ENCODE results near the gene SKI. TPM values are rescaled to one million over a fixed set of nuclear protein-coding genes. Genes with fewer than 3 reads are reported as not detected.

Gene SKI
- total and polyA plus RNA-seq, 10 of the 15 experiments (the other 5 are each of a cell fraction or from before 2014, with no cell fraction given): 0.03 to 14.9 (median 0.96) TPM

DNA sequence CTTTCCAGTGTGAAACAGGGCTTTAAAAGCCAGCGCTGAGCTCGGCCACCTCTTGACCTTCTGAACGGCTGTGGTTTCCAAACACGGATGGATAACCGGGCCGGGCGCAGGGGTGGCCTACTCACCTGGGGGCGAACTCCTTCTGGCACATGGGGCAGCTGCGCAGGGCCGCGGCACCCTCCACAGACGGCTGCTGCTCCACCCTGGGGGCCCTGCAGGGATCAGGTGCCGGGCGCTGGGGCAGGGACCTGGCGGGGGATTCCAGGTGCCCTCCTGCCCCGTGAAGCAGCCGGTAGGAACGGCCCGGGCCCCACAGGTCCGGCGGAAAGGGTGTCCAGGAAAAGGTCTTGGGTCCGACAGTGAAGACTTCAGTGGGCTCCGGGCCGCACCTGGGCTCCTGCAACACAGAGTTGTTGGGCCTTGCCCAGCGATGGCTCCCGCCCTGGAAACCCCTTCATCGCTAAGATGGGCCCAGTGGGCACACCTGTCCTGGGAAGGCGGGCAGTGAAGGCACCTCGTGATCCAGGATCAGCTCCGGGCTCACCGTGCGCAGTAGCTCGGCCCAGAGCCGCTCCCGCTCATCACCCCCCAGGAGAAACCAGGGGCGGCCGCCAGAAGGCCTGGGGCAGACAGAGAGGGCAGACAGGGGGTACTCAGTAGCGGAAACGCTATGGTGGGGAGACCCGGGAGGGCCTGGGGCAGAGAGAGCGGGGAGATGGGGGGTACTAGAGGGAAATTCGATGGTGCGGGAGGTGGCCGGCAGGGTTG lies 34.4 kb upstream of the SKI start:
- intact Hi-C loops (cut with micrococcal nuclease; ENCODE audit: unreplicated experiment) (loop anchor here (2.0 kb wide), 1 partner anchor 355 kb away; no protein-coding TSS in a partner anchor), in situ Hi-C loops (cut with MboI) (loop anchor here (5.0 to 10.0 kb wide), 2 partner anchors 194 to 1231 kb away; no protein-coding TSS in a partner anchor)
- ATAC-seq (no peak), DNase-seq (ENCODE audit: low read depth, low spot score) (no peak), FAIRE-seq (no peak)
- Histone ChIP-seq H4K20me1 (ENCODE audit: control insufficient read depth, insufficient read depth) (no peaks in the 10 kb centered on the region), H3K4me3 (peak overlapping the region; percentile 69; the same call in 1 of the 2 replicates), H3K4me2 (ENCODE audit: control insufficient read depth, insufficient read depth) (peak overlapping the region; percentile 89), H3K9ac (ENCODE audit: control insufficient read depth, insufficient read depth, low read length) (peak overlapping the region; percentile 53), H2AFZ (ENCODE audit: control insufficient read depth, low read depth, low read length) (no peak overlapping the region), H3K36me3 (ENCODE audit: control insufficient read depth in 2 of 2, insufficient read depth in 2 of 2, low read length in 1 of 2) (no peaks in the 10 kb centered on the region; a peak in 1 of 4 replicates), H3K9me3 (replicated peaks; ENCODE audit: control insufficient read depth, insufficient read depth, low read length) (no peaks in the 10 kb centered on the region), H3K27ac (ENCODE audit: control insufficient read depth, insufficient read depth) (peak overlapping the region; percentile 42; the same call in 1 of the 2 replicates), H3K27me3 (replicated peaks in 1 of 2; ENCODE audit: control insufficient read depth in 2 of 2, insufficient read depth in 2 of 2, low read length in 1 of 2) (no peaks in the 10 kb centered on the region), H3K4me1 (ENCODE audit: control insufficient read depth, insufficient read depth, low read length) (peaks cover 6% of the 10 kb centered on the region), H3K79me2 (ENCODE audit: control insufficient read depth, insufficient read depth, low read length) (peaks cover 1% of the 10 kb centered on the region)
- BruUV-seq (replicated peaks): no TSS peak
- 82% methylated on average over 40 of the region's 44 CpGs for WGBS (ENCODE audit: insufficient coverage, insufficient replicate concordance, low lambda C conversion rate, missing lambda C conversion rate)
- ChIA-PET SMC1A (ENCODE audit: uncharacterized antibody, unreplicated experiment) (no interaction called here), CTCF (no interaction called here), RAD21 (ENCODE audit: unreplicated experiment) (interaction anchor here (0.6 kb wide), 1 partner anchor 13 kb away, joined by 3 read pairs; no protein-coding TSS in a partner anchor), POLR2A (interaction anchor here (0.6 to 1.1 kb wide), 4 partner anchors 9 to 1770 kb away, joined by 3 to 4 read pairs (median 4); no protein-coding TSS in a partner anchor)
- no peak for TF ChIP-seq ZBTB40 (IDR thresholded peaks at IDR 0.05; ENCODE audit: borderline replicate concordance)
- no peak for TF ChIP-seq LARP7 (IDR thresholded peaks at IDR 0.05)
- TF ChIP-seq, protein P1, sequence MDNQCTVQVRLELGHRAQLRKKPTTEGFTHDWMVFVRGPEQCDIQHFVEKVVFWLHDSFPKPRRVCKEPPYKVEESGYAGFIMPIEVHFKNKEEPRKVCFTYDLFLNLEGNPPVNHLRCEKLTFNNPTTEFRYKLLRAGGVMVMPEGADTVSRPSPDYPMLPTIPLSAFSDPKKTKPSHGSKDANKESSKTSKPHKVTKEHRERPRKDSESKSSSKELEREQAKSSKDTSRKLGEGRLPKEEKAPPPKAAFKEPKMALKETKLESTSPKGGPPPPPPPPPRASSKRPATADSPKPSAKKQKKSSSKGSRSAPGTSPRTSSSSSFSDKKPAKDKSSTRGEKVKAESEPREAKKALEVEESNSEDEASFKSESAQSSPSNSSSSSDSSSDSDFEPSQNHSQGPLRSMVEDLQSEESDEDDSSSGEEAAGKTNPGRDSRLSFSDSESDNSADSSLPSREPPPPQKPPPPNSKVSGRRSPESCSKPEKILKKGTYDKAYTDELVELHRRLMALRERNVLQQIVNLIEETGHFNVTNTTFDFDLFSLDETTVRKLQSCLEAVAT (IDR thresholded peaks at IDR 0.05): 0 out of 2 replicates have a peak, but pooled peaks have one; percentile 31
- TF ChIP-seq YY1 (IDR thresholded peaks at IDR 0.05; ENCODE audit: low read depth, low read length): no peak
